SK-N-SH treated with all-trans-retinoic acid at 6 μM for 48 hours (cell line): ENCODE results near the gene NUBPL.

Experiments used
- PPARA ChIP-seq: fragments of 250-450 bp; sonication (Bioruptor Pico); IDR thresholded peaks from 2 replicates; pipeline ENCODE4 v1.5.0; 2020; ENCODE audit warnings: mild to moderate bottlenecking, borderline replicate concordance
- ZNF8 ChIP-seq: fragments of 450-650 bp; formaldehyde crosslinking; IDR thresholded peaks from 2 replicates; pipeline ENCODE4 v1.5.0; 2020; ENCODE audit warnings: mild to moderate bottlenecking, moderate library complexity

GRCh38 chr14:31561155-31561846 lies at the start of gene NUBPL:
- TF ChIP-seq PPARA (CRISPR knock-in tag) (no peak; the same call in 1 of the 2 replicates), ZNF8 (CRISPR knock-in tag) (no peak)
